GM10847 (cell line): ENCODE results near the gene TBCD.

ENCODE experiments used
- POLR2A ChIP-seq: IDR thresholded peaks from 2 replicates; pipeline ENCODE4 v1.6.1; 2011; ENCODE audit not compliant: insufficient read length; ENCODE audit errors: extremely low read depth

Gene TBCD

GRCh38 chr17:82892899-82893565, 141.2 kb downstream of the TBCD start:
- no peak for TF ChIP-seq POLR2A

- no peak for TF ChIP-seq POLR2A
Measured at GRCh38 chr17:82893779-82894178, 141.9 kb downstream of the TBCD start.

GRCh38 chr17:82894389-82894788, 142.5 kb downstream of the TBCD start:
- no peak for TF ChIP-seq POLR2A

- TF ChIP-seq POLR2A: no peak
Measured at GRCh38 chr17:82895087-82895486, 143.2 kb downstream of the TBCD start.

- no peak for TF ChIP-seq POLR2A
Measured at GRCh38 chr17:82896071-82897000, 144.5 kb downstream of the TBCD start.

- no peak for TF ChIP-seq POLR2A
Measured at GRCh38 chr17:82897514-82898249, 145.8 kb downstream of the TBCD start.

GRCh38 chr17:82898976-82899514, 147.2 kb downstream of the TBCD start:
- no peak for TF ChIP-seq POLR2A

GRCh38 chr17:82899941-82900340, 148.1 kb downstream of the TBCD start:
- no peak for TF ChIP-seq POLR2A

- TF ChIP-seq POLR2A: no peak
Measured at GRCh38 chr17:82900741-82901140, 148.9 kb downstream of the TBCD start.

GRCh38 chr17:82901356-82901755, 149.5 kb downstream of the TBCD start:
- no peak for TF ChIP-seq POLR2A

GRCh38 chr17:82901856-82902255, 150.0 kb downstream of the TBCD start:
- no peak for TF ChIP-seq POLR2A

GRCh38 chr17:82902972-82903874, 151.4 kb downstream of the TBCD start:
- TF ChIP-seq POLR2A: no peak

- TF ChIP-seq POLR2A: no peak
Measured at GRCh38 chr17:82905130-82905529, 153.3 kb downstream of the TBCD start.

- TF ChIP-seq POLR2A: no peak
Measured at GRCh38 chr17:82907797-82908542, 156.1 kb downstream of the TBCD start.
